T-cell (primary cell): ENCODE results near the gene DDIT3. TPM values are rescaled to one million over a fixed set of nuclear protein-coding genes. Genes with fewer than 3 reads are reported as not detected.
"Not testable (repeated sequence)": the region's sequence is repeated elsewhere in the genome, so short reads cannot be mapped to it uniquely, and the experiment has no call there.

Source experiments
- ATAC-seq, 4 experiments: fragments of 200-7000 bp in 3 of 4; fragments of 150-1000 bp in 1 of 4; cut with Tn5 transposase; replicated peaks in 1 of 4; 1 replicate in 3 of 4; 2 replicates in 1 of 4; pipeline ENCODE4 v1.10.0; 2021; ENCODE audit warnings: moderate library complexity in 3 of 4, mild to moderate bottlenecking in 2 of 4, moderate number of reproducible peaks in 1 of 4
- CTCF ChIA-PET, 2 donors: fragments of 300-600 bp; sonication (Branson Sonifier 250); formaldehyde crosslinking; loops; one replicate each; lab custom pipeline; 2022; ENCODE audit warnings: antibody characterized with exemption in 2 of 2; lab: Charles Lee
- POLR2A ChIA-PET, 2 donors: fragments of 300-600 bp; sonication (Branson Sonifier 250); formaldehyde crosslinking; loops; one replicate each; lab custom pipeline; 2022; ENCODE audit warnings: antibody characterized with exemption in 2 of 2; lab: Charles Lee
- DNase-seq, 35 experiments: peaks; one replicate each; pipeline versions ENCODE4 v3.0.0 to v3.0.0-alpha.2; 2013 to 2023
- H3K27ac ChIP-seq: one replicate; pipeline ENCODE4 v1.5.1; 2013; ENCODE audit warnings: low read length
- H3K27me3 ChIP-seq, 2 experiments: replicated peaks in 1 of 2; 1 replicate in 1 of 2; 2 replicates in 1 of 2; pipeline versions ENCODE4 v1.6.1 to v1.7.0; 2013; ENCODE audit warnings: low read length in 1 of 2, mixed read lengths in 1 of 2; ENCODE audit not compliant: control insufficient read depth in 2 of 2, insufficient read depth in 2 of 2; ENCODE audit errors: extremely low read depth in 1 of 2
- H3K36me3 ChIP-seq, 2 donors: 1 replicate in 1 of 2; 2 replicates in 1 of 2; pipeline versions ENCODE4 v1.6.1 to v1.7.0; 2013; ENCODE audit warnings: low read length in 1 of 2; ENCODE audit not compliant: control insufficient read depth in 2 of 2, insufficient read depth in 1 of 2; ENCODE audit errors: extremely low read depth in 1 of 2
- H3K4me1 ChIP-seq, 2 experiments: 1 replicate in 1 of 2; 2 replicates in 1 of 2; pipeline versions ENCODE4 v1.6.1 to v1.7.0; 2013; ENCODE audit warnings: low read length in 2 of 2, mixed read lengths in 1 of 2; ENCODE audit not compliant: insufficient read depth in 2 of 2, control insufficient read depth in 1 of 2; ENCODE audit errors: extremely low read depth in 1 of 2
- H3K4me3 ChIP-seq, 2 donors: 1 replicate in 1 of 2; 2 replicates in 1 of 2; pipeline versions ENCODE4 v1.5.1 to v1.7.0; 2013; ENCODE audit warnings: mild to moderate bottlenecking in 2 of 2, low read length in 1 of 2, moderate library complexity in 1 of 2; ENCODE audit not compliant: control insufficient read depth in 1 of 2; ENCODE audit errors: extremely low read depth in 1 of 2
- H3K9me3 ChIP-seq: 2 replicates; pipeline ENCODE4 v1.7.0; 2013
- H3K27ac Mint-ChIP-seq, 2 donors: one replicate each; pipeline ENCODE4 v1.8.0; 2020 to 2021; ENCODE audit warnings: mild to moderate bottlenecking in 2 of 2, mixed read lengths in 2 of 2
- H3K27me3 Mint-ChIP-seq, 2 donors: one replicate each; pipeline ENCODE4 v1.8.0; 2021 to 2022; ENCODE audit warnings: mixed read lengths in 2 of 2
- H3K36me3 Mint-ChIP-seq: one replicate; pipeline ENCODE4 v1.8.0; 2021; ENCODE audit warnings: mixed read lengths
- H3K4me1 Mint-ChIP-seq, 3 donors: one replicate each; pipeline ENCODE4 v1.8.0; 2020 to 2022; ENCODE audit warnings: mixed read lengths in 3 of 3, mild to moderate bottlenecking in 1 of 3
- H3K4me3 Mint-ChIP-seq, 3 donors: one replicate each; pipeline ENCODE4 v1.8.0; 2020 to 2022; ENCODE audit warnings: mild to moderate bottlenecking in 3 of 3, mixed read lengths in 3 of 3, moderate library complexity in 3 of 3
- H3K9me3 Mint-ChIP-seq, 3 donors: one replicate each; pipeline ENCODE4 v1.8.0; 2020 to 2022; ENCODE audit warnings: mixed read lengths in 3 of 3
- WGBS: methylation state at CpG from one replicate; pipeline ENCODE4 v1.1.5; 2013; ENCODE audit warnings: missing lambda C conversion rate; ENCODE audit not compliant: insufficient coverage; 5-methylcytosine and 5-hydroxymethylcytosine counted together
- total RNA-seq, 35 experiments: library from RNA in 6 of 35; stranded (reverse) in 6 of 35; fragments of 120-200 nt in 1 of 35; gene quantifications; one replicate each; pipeline versions ENCODE4 v1.2.1 to v1.2.4 and lab custom pipeline; 2013 to 2026

The DDIT3 gene
- total RNA-seq, 5 donors from 2014 or later (not counting 1 experiment from before 2014, with no cell fraction given), result 34.5 to 93.5 (median 40.7) TPM

- DNase-seq (no peak), ATAC-seq (no peak)
- Mint-ChIP-seq H3K4me3 (no peak overlapping the region), H3K4me1 (peaks cover 2 to 11% (median 3%) of the 10 kb centered on the region in 3 donors), H3K27me3 (no peaks in the 10 kb centered on the region), H3K36me3 (peaks cover 54% of the 10 kb centered on the region), H3K27ac (peak overlapping the region in 1 of 2 donors; percentile 29), H3K9me3 (no peaks in the 10 kb centered on the region)
- Histone ChIP-seq H3K4me3 (no peak overlapping the region), H3K27me3 (no peaks in the 10 kb centered on the region), H3K27ac (no peak overlapping the region), H3K36me3 (peaks cover 14 to 59% of the 10 kb centered on the region in 2 donors), H3K4me1 (no peaks in the 10 kb centered on the region), H3K9me3 (no peaks in the 10 kb centered on the region)
- ChIA-PET CTCF (no interaction called here), POLR2A (no interaction called here)
- WGBS, result 96% methylated on average over 10 of the region's 12 CpGs
Observed at GRCh38 chr12:57497223-57498131, 22.8 kb downstream of the DDIT3 start.

- Histone ChIP-seq H3K27me3 (no peaks in the 10 kb centered on the region), H3K27ac (no peak overlapping the region), H3K9me3 (no peaks in the 10 kb centered on the region), H3K4me3 (no peak overlapping the region), H3K4me1 (no peaks in the 10 kb centered on the region), H3K36me3 (peaks cover 14 to 57% of the 10 kb centered on the region in 2 donors)
- Mint-ChIP-seq H3K9me3 (no peaks in the 10 kb centered on the region), H3K36me3 (peaks cover 49% of the 10 kb centered on the region), H3K27ac (peak overlapping the region in 1 of 2 donors; percentile 29), H3K4me1 (peaks cover 2 to 11% (median 3%) of the 10 kb centered on the region in 3 donors), H3K27me3 (no peaks in the 10 kb centered on the region), H3K4me3 (no peak overlapping the region)
- ATAC-seq (no peak), DNase-seq (no peak)
- POLR2A ChIA-PET, result no interaction called here
- CTCF ChIA-PET, result no interaction called here
Observed at GRCh38 chr12:57496822-57497221, 23.5 kb downstream of the DDIT3 start.

GRCh38 chr12:57495051-57495701 lies 25.1 kb downstream of the DDIT3 start:
- CTCF ChIA-PET, ATAC-seq: not testable (repeated sequence)

GRCh38 chr12:57491393-57492280 lies 28.7 kb downstream of the DDIT3 start:
- 88% methylated on average over 3 of the region's 15 CpGs for WGBS
- ChIA-PET POLR2A (interaction anchor here in 1 of 2 donors (0.6 kb wide), 2 partner anchors 34 kb away, joined by 5 to 6 read pairs; no protein-coding TSS in a partner anchor), CTCF (interaction anchor here in 1 of 2 donors (0.7 kb wide), 1 partner anchor 43 kb away, joined by 11 read pairs; no protein-coding TSS in a partner anchor)
- Histone ChIP-seq H3K9me3 (no peaks in the 10 kb centered on the region), H3K36me3 (peaks cover 12 to 46% of the 10 kb centered on the region in 2 donors), H3K4me3 (no peak overlapping the region), H3K27me3 (no peaks in the 10 kb centered on the region), H3K27ac (no peak overlapping the region), H3K4me1 (peaks cover 12 to 23% of the 10 kb centered on the region in 2 experiments)
- Mint-ChIP-seq H3K27ac (peak overlapping the region; percentile 2 to 46), H3K36me3 (peaks cover 25% of the 10 kb centered on the region), H3K4me1 (peaks cover 31 to 38% (median 36%) of the 10 kb centered on the region in 3 donors), H3K9me3 (no peaks in the 10 kb centered on the region), H3K4me3 (no peak overlapping the region), H3K27me3 (no peaks in the 10 kb centered on the region)
- DNase-seq (peak in 1 of 35 experiments; percentile 28), ATAC-seq (no peak)

More at GRCh38 chr12:57495051-57495701, 25.1 kb downstream of the DDIT3 start:
- H3K9me3 Mint-ChIP-seq, POLR2A ChIA-PET, H3K27me3 Mint-ChIP-seq, DNase-seq, H3K27ac Mint-ChIP-seq, H3K4me3 Mint-ChIP-seq, H3K4me1 ChIP-seq, H3K27me3 ChIP-seq, H3K9me3 ChIP-seq, H3K4me3 ChIP-seq, H3K27ac ChIP-seq: not testable (repeated sequence)
- peaks cover 43% of the 10 kb centered on the region for H3K36me3 Mint-ChIP-seq
- WGBS, result 93% methylated on average over 18 of the region's 48 CpGs
- H3K36me3 ChIP-seq, result peaks cover 14 to 57% of the 10 kb centered on the region in 2 donors
- H3K4me1 Mint-ChIP-seq, result peaks cover 7 to 20% (median 7%) of the 10 kb centered on the region in 3 donors

- Histone ChIP-seq H3K27ac (no peak overlapping the region), H3K36me3 (peaks cover 12 to 40% of the 10 kb centered on the region in 2 donors), H3K4me3 (no peak overlapping the region), H3K27me3 (no peaks in the 10 kb centered on the region), H3K4me1 (peaks cover 12 to 23% of the 10 kb centered on the region in 2 experiments), H3K9me3 (no peaks in the 10 kb centered on the region)
- CTCF ChIA-PET, result interaction anchor here in 1 of 2 donors (0.5 kb wide), 1 partner anchor 127 kb away, joined by 3 read pairs; no protein-coding TSS in a partner anchor
- Mint-ChIP-seq H3K4me1 (peaks cover 31 to 38% (median 36%) of the 10 kb centered on the region in 3 donors), H3K27me3 (no peaks in the 10 kb centered on the region), H3K4me3 (no peak overlapping the region), H3K9me3 (no peaks in the 10 kb centered on the region), H3K36me3 (peaks cover 21% of the 10 kb centered on the region), H3K27ac (no peak overlapping the region)
- 100% methylated on average over 2 of the region's 4 CpGs for WGBS
- ATAC-seq, result no peak
- DNase-seq, result no peak
- POLR2A ChIA-PET, result interaction anchor here in 1 of 2 donors (0.8 kb wide), 1 partner anchor 15 kb away, joined by 4 read pairs; no protein-coding TSS in a partner anchor
Observed at GRCh38 chr12:57490126-57490525, 30.2 kb downstream of the DDIT3 start.
